Inferior parietal cortex (tissue), 1 donor: Measurements from ENCODE around the gene SLC32A1.
A peak's percentile ranks its signal among the peaks of the same experiment; 100 is the strongest.

ENCODE experiments used
- DNase-seq: peaks from one replicate; pipeline ENCODE4 v3.0.0-alpha.2; 2016; ENCODE audit errors: extremely low spot score

Gene SLC32A1

DNA sequence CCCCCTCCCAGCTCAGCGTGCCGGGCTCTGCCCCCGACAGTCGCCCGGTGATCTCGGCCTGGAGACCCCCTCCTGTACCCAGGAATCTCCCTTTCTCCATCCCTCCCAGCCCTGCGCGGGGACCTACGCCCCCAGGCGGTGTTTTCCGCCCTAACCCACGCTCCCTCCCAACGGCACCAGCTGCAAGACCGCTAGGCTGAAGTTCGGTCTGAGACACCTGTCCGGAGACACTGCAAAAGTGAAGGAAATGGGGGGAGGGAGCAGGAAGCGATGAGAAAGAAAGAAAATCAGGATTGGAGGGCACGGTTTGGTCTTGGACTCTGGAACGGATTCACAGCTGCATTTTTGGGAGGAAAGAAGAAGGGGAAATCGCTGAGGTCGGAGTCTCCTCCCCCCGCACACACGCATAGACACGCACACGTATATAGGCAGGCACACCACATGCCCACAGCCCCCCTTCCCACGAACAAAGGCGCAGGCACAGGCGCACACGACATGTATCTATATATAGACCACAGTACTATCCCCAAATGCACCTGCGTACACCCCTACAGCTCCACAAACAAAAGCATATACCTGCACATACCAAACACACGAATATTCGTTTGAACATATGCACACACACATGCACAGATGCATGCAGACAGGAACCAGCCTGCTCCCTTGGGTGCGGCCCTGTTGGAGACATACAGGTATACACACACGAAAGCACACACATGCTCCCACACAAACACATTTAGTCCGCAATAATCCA, 1.0 kb downstream of the SLC32A1 start:
- no peak for DNase-seq

DNA sequence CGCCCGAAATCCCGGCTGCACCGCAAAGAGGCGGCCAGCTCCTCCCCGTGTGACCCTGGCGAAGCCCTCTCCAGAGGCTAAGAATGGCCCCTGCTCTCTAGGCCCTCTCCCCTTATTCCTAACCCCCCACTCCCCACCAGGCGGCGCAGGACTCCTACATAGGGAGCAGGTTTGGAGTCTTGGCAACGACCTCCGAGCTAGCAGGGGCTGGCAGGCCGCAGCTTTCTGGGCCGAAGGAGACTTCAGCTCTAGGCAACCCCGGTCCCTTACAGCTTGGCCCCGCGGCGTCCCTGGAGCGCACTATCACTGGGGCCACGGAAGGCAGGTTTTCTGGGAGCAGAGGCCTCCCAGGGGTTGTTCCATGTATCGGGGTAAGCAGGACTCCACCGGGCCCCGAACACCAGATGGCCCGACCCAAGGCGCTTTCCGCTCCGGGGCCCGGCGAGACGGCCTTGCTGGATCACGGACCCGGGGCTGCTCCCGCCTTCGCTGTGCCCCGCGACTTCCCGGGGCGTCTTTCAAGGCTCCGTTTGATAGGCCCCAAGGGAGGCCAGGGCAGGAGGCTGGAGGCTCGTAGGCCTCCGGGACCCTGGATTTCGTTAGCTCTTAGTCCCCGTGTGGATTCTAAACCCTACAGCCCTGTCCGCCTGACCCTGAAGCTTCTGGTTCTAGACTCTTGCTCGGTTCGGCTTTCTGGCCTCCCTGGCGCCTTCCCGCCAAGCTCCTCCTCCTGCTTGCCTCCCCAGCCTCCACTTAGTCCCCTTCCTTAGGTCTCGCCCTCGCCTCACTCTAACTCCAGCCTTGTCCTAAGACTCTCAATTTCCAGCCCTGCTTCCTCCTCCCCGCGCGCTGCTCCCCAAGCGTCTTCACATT, 1.9 kb downstream of the SLC32A1 start:
- no peak for DNase-seq

DNA sequence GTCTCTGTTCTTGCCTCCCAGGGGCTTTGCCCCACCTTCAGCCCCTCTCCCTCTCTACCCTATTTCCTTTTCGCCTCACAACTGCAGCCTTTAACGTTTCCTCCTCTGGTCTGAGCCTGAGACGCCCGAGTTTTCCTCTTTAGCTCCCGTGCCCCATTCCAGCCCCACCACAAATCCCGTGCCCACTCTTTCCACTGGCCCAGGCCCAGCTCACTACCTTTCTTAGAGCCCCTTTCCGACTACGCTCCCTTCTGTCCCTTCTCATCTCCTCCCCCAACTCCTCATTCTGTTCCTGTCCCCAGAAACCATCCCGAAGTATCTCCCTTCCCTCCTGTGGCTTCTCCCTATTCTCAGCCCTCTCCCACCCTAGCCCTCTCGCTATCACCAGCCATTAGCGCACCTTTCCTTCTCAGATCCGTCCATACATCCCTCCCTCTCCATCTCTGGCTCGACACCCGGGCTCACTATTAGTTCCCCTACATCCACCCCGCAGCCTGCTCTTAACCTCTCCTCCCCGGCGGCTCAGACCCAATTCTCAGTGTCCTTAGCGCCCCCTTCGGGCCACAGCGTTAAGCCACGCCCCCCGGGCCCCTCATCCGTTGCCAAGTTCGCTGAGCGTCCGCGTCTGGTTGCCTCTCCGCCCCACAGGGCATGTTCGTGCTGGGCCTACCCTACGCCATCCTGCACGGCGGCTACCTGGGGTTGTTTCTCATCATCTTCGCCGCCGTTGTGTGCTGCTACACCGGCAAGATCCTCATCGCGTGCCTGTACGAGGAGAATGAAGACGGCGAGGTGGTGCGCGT, 2.7 kb downstream of the SLC32A1 start:
- no peak for DNase-seq

DNA sequence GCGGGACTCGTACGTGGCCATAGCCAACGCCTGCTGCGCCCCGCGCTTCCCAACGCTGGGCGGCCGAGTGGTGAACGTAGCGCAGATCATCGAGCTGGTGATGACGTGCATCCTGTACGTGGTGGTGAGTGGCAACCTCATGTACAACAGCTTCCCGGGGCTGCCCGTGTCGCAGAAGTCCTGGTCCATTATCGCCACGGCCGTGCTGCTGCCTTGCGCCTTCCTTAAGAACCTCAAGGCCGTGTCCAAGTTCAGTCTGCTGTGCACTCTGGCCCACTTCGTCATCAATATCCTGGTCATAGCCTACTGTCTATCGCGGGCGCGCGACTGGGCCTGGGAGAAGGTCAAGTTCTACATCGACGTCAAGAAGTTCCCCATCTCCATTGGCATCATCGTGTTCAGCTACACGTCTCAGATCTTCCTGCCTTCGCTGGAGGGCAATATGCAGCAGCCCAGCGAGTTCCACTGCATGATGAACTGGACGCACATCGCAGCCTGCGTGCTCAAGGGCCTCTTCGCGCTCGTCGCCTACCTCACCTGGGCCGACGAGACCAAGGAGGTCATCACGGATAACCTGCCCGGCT, 3.4 kb downstream of the SLC32A1 start:
- DNase-seq, result no peak

DNA sequence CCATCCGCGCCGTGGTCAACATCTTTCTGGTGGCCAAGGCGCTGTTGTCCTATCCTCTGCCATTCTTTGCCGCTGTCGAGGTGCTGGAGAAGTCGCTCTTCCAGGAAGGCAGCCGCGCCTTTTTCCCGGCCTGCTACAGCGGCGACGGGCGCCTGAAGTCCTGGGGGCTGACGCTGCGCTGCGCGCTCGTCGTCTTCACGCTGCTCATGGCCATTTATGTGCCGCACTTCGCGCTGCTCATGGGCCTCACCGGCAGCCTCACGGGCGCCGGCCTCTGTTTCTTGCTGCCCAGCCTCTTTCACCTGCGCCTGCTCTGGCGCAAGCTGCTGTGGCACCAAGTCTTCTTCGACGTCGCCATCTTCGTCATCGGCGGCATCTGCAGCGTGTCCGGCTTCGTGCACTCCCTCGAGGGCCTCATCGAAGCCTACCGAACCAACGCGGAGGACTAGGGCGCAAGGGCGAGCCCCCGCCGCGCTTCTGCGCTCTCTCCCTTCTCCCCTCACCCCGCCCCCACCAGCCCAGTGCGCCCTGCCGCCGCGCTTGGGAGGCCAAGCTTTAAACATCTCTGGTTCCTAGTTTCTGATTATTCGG, 4.0 kb downstream of the SLC32A1 start:
- DNase-seq, result no peak

DNA sequence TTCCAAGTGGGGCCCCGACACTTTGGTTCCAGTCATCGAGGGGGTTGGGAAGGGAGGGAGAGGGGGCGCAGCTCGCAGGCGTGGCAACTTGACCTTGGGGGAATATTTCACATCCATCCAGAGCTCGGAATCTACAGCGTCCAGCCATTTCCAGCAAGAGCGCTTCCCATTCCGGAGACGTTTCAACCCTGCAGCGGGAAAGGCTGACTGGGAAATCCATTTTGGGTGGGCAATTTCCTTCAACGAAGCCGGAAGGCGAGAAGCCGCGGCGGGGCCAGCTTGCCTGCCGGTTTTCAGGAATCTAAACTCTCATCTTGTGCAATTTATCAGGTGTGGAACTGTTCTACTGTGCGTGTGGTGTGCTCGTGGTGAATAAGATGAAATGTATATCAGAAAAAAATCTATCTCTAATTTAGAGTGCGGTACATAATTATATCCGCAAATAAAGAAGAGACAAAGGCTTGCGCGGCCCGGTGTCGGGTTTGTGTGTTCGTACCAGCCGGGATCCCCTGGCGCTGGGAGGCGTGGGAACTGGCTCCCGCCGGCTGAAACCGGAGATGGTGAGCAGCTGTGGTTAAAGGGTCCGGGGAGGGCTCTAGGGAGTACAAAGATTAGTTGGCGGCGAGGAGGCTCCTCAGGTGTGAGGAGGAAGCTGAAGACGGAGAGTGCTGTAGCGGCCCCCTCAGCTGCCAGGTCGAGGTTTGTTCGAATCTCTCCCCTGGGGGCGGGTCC, 4.8 kb downstream of the SLC32A1 start:
- no peak for DNase-seq

DNA sequence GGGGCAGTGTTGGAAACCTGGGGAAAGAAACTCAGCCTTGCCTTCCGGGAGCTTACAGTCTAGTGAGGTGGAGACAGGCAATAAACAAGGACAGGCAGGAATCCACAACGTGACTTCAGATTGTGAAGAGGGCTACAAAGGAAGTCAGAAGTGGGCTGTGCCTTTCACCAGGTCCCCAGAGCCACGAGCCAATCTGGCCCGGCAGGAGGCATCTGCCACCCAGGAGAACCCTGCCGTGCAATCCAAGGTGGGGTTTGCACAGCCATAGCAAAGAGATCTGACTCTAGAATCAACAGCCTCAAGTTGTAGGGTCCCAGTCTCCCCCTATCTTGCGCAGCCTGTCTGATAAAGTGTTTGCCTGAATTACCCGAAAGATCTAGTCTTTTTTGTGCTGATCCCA, 5.5 kb downstream of the SLC32A1 start:
- DNase-seq, result no peak

DNA sequence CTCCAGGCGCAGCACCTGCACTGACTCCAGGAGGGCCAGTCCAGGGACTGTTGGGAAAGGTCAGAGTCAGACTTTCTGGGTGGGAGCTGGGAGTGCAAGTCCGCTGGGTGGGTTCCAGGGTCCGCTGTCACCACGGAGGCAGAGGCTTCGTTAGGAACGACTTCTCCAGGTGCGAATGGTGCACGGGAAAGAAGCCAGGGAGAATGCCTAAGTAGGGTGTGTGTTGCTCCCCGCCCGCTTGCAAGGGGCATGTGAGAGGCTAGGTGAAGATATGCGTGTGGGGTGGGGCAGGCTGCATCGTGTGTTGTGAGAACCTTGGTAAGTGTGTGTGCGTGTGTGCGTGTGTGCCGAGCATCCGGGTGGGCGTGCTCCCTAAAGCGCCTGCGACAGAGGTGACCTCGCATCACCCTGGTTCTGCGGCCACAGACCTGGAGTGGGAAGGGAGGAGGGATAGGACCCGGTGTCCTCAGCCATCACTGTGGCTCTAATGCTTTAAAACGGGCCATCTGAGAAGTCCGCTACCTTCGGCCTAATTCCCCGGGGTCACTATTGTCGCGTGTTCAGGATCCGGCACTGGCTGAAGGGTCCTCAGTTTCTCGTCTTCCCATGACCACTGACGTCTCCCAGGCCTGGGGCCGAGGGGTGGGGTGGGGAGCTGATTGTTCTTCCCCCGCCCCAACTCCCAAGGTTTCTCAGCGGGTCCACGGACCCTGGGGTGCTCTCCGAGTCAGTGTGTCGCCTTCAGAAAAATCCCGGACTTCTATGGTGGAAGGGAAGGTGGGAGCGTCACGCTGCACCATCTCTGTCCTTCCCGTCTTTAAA, 6.1 kb downstream of the SLC32A1 start:
- no peak for DNase-seq

DNA sequence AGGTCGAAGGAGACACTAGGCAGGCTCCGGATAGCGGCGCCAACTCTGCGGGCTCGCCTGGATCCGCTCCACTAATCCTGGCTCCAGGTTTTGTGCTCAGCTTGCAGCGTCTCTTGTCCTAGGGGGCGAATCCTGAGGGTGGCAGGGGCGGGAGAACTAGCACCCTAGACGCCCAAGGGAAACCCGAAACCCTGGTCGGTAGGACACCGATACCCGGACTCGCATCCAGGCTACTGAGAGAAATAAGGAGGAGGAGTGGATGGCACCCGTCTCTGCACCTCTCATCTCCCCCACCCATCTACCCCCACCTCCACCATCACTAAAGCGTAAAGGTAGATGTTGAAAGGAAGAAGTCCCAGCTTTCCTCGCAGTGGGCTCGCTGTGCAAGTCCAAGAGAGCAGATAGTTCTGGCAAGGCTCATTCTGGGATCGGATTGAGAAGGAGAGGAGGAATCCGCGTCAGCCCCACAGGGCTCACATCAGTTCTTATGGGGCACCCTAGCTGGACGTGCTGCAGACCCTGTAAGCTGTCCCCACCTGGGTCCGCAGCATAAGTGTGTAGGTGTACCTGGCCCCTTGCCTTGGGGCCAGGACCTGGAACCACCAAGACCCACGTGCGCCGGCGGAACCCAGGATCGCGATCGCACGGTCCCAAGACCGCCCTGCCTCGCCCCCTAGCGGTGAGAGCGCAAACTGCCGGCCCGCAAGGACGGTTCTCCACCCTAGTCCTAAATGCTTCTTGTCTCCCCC, 6.9 kb downstream of the SLC32A1 start:
- peak; percentile 67 for DNase-seq

DNA sequence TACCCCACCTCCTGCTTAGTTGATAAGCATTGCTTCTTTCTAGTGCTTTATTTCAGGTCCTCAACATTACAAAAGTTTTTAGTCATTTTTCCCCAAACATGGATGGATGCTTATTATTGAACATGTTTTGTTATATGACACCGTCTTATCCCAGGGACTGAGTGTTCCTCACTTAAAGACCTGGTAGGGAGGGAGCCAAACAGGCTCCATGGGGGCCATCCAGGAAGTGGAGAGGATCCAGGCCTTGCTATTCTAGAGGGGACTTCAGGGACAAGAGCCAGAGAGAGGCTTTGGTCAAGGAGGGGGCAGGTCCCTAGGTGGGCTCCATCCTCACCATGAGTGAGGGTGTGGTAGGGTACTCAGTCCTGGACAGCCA, 7.4 kb downstream of the SLC32A1 start:
- no peak for DNase-seq

DNA sequence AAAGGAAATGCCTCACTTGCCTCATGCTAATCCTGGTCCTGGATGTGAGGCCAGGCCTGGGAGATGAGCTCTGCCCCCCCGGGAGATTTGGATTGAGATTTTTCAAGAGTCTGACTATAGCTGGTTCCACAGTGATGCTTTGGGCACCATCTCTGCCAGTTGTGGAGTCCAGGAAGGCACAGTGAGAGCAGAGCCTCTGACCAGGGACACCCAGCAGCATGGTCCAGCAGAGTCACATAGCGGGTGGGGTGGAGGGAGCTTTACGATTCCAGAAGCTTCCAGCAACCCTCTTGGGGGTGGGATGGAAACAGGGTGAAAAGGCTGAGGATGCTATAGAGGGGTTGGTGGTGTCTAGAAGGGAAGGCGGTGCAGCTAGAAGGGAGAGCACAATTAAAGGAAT, 8.7 kb downstream of the SLC32A1 start:
- no peak for DNase-seq

DNA sequence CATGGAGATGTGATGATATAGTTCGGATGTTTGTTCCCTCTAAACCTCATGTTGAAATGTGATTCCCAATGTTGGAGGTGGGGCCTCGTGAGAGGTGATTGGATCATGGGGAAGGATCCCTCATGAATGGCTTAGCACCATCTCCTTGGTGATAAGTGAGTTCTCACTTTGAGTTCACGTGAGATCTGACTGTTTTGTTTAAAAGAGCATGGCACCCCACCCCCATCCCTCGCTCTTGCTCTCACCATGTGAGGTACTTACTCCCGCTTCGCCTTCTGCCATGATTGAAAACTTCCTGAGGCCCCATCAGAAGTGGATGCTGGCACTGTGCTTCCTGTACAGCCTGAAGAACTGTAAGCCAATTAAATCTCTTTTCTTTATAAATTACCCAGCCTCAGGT, 10.9 kb downstream of the SLC32A1 start:
- DNase-seq, result no peak

DNA sequence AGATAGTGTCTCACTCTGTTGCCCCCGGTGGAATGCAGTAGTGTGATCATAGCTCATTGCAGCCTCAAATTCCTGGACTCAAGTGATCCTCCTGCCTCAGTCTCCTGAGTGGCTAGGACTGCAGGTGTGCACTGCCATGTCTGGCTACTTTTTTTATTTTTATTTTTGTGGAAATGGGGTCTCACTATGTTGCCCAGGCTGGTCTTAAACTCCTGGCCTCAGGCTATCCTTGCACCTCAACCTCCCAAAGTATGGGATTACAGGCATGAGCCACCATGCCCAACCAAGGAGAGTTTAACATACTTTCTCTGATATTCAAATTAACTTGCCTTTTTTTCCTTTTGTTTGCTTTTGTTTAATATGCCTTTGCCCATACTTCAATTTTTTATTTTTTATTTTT, 13.6 kb downstream of the SLC32A1 start:
- DNase-seq, result no peak

DNA sequence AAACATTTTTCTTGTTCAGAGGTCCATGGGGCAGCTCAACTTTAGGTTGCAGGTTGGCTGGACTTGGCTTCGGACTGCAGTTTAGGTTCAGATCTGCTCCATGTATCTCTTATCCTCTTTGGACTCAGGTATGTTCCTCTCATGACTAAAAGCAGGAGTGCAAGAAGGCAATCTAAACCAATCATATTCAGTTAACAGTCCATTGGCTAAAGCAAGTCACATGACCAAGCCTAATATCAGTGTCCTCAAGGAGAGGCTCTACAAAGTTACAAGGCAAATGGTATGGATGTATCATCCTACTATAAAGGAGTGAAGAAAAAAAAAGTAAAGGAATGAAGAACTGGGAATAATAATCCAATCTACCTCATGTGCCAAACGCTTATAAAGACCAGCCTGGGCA, 21.5 kb downstream of the SLC32A1 start:
- no peak for DNase-seq

DNA sequence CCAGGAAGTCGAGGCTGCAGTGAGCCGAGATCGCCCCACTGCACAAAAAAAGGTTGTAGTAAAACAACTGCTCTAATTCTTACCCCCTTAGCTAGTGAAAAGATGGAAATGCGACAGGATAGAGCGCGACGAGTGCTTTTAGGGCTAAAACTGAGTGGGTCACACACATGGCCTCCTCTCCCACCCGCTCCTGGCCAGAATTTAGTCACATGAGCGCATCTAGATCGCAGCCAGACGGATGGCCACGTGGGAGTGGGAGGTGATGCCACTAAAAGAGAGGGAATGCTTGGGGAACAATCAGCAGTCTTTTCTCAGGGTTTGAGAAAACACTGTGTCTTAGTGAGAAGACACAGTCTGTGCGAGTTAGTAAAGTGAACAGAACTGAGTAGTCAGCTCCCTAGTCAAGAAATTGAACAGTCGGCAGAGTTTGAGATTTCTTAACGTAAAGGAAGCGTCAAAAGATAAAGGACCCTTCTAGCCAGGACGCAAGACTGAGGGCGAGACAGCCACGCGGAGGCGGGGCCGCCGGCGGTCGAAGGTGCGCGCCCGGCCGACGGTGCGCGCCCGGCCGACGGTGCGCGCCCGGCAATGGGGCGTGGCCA, 23.3 kb downstream of the SLC32A1 start:
- no peak for DNase-seq

DNA sequence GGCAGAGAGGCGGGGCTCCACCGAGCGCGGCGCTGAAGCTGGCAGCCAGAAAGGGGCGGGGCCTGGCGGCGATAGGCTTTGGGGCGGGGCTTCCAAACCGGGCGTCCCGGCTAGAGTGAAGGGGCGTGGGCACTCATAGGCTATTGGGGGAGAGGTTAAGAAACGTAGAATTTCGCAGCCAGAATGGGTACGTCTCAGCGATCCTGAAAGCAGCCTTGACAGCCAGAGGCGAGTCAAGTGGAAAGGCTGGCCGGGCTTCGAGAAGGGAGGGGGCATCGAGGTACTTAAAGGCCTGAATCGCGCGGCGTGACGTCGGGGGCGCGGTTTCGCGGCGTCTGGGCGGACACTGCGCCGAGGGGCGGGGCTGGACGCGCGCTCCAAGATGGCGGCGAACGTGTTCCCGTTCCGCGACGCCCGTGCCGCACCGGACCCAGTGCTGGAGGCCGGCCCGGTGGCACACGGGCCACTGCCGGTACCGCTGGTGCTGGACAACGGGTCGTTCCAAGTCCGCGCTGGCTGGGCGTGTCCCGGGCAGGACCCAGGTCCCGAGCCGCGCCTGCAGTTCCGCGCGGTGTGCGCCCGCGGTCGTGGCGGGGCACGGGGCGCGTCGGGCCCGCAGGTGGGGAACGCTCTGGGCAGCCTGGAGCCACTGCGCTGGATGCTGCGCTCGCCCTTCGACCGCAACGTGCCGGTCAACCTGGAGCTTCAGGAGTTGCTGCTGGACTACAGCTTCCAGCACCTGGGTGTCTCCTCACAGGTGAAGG, 24.0 kb downstream of the SLC32A1 start, which contains the start of gene ACTR5:
Gene ACTR5, plus strand, starts transcription at position 364 of the 764 bp plus-strand sequence. Its CDS starts 19 bp downstream, at position 383.
- DNase-seq, result peak; percentile 80

DNA sequence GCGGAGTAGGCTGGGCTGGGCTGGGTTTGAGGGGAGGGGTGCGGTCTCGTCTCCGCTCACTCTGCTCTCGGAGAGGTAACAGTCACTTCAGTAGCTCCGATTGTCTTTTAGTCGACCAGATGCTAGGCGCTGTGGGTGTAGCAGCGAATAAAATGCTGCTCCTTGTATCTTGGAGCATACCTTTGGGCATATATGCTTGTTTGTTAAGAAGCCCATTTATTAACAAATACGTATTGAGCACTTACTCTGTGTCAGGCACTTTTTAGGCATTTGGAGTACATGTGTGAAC, 24.5 kb downstream of the SLC32A1 start:
- DNase-seq, result no peak

DNA sequence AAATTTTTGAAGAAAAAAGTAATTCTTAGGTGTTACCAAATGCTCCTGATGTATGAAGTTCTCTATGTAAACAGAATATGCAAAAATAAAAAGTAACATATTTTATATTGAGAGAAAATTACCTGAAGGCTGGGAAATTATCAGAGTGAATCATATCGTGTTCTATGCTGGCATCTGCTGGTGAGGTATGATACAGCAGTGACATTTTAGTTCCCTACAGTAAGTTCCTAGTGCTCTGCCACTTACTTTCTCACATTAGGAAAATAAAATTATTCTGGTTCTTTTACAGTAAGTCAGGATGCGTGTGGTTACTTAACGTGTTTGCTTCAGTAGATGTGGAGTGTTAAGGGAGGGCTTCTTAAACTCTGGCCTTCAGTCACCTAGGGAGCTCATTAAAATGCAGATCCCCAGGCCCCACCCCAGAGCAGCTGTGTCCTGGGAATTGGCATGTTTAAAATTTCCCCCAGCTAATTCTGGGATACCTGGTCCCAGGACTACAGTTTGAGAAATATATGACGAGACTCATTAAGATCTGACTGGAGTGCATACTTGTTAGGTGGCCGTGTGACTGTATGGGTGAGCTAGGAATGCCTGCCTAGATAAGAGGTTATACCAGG, 27.2 kb downstream of the SLC32A1 start:
- peak; percentile 74 for DNase-seq
